Pancreas (tissue), 10 donors: ENCODE measurements around the gene UBE2D2. TPM values are rescaled to one million over a fixed set of nuclear protein-coding genes. Genes with fewer than 3 reads are reported as not detected.
A peak's percentile ranks its signal among the peaks of the same experiment; 100 is the strongest.

Experiments
- ATAC-seq, 4 donors: fragments of 200-7000 bp; cut with Tn5 transposase; one replicate each; pipeline versions ENCODE4 v1.8.0 to v1.9.1; 2020; ENCODE audit warnings: mild to moderate bottlenecking in 4 of 4, moderate library complexity in 4 of 4
- DNase-seq, 6 donors: peaks; one replicate each; pipeline ENCODE4 v3.0.0-alpha.2; 2020
- FAIRE-seq: peaks from 2 replicates; lab custom pipeline; 2012; peaks lifted over from hg19 to GRCh38; lab: Jason Lieb, UNC
- H3K27ac ChIP-seq, 4 donors: fragments of 200-600 bp; sonication (generic); 1 replicate in 3 of 4; 2 replicates in 1 of 4; pipeline versions ENCODE4 v1.5.0 to v1.8.0; 2020
- H3K27me3 ChIP-seq, 4 donors: fragments of 200-600 bp; one replicate each; pipeline ENCODE4 v1.8.0; 2021
- H3K36me3 ChIP-seq, 3 donors: fragments of 200-600 bp; sonication (generic) in 1 of 3; one replicate each; pipeline versions ENCODE4 v1.5.0 to v1.8.0; 2020 to 2021
- H3K4me1 ChIP-seq, 3 donors: fragments of 200-600 bp; one replicate each; pipeline ENCODE4 v1.8.0; 2021
- H3K4me3 ChIP-seq, 4 donors: fragments of 200-600 bp; sonication (generic) in 2 of 4; one replicate each; pipeline versions ENCODE4 v1.5.0 to v1.8.0; 2020 to 2021
- H3K9me3 ChIP-seq, 4 donors: fragments of 200-600 bp; one replicate each; pipeline ENCODE4 v1.8.0; 2021
- CTCF ChIP-seq, 4 donors: fragments of 200-600 bp; sonication (generic) in 3 of 4; IDR thresholded peaks; one replicate each; pipeline versions ENCODE4 v1.5.0 to v1.8.0; 2021; ENCODE audit warnings: antibody characterized with exemption in 4 of 4
- WGBS, 2 donors: extraction: QIAGEN DNeasy Blood & Tissue Kit; methylation state at CpG; one replicate each; pipeline ENCODE4 v1.1.7; 2013; 5-methylcytosine and 5-hydroxymethylcytosine counted together
- intact Hi-C, 3 donors: fragments of 100-400 bp; cut with DNase I; formaldehyde crosslinking; loops; one replicate each; pipeline versions ENCODE4 v1.11.1 to v1.14.2; 2022
- polyA plus RNA-seq, 2 donors: library from polyadenylated mRNA; stranded (reverse); fragments of 200-250 nt; gene quantifications; one replicate each; pipeline ENCODE4 v1.2.3, GENCODE V29; 2013
- total RNA-seq, 6 donors: library from RNA; stranded (reverse); fragmentation: NEBNext Ultra II Directional in 4 of 6; extraction: Animal tissue kit (Norgen Biotek cat#: 25700) in 4 of 6; gene quantifications; one replicate each; pipeline versions ENCODE4 v1.2.1 to v1.2.4, GENCODE V29; 2021 to 2023
- donor health status: healthy with polysubstance abuse.
- donor health status: DM: no; HTN: no; CAD: no; lungs with moderate emphysema.
- donor health status: DM: no; HTN: no; CAD: no.
- donor health status: control.
- donor health status: control.
- donor health status: Bipolar disorder and iron deficiency.
- donor health status: DM: yes; HTN: yes; CAD: no.
- donor health status: DM: no; HTN: no; CAD: no.
- donor health status: DM: no; HTN: no; CAD: no.
- donor health status: DM: yes; HTN: yes; CAD: no.

UBE2D2 gene
- total and polyA plus RNA-seq, 8 donors: 36.5 to 59.3 (median 46.5) TPM

GRCh38 chr5:139561655-139562451 is 714 bp downstream of the UBE2D2 start:
- intact Hi-C loops: no loop called here
- 0 to 1% methylated on average over 39 to 57 of the region's 57 CpGs for WGBS, 2 donors
- TF ChIP-seq CTCF (IDR thresholded peaks at IDR 0.05): no peak
- Histone ChIP-seq H3K9me3 (no peaks in the 10 kb centered on the region), H3K36me3 (no peaks in the 10 kb centered on the region), H3K4me1 (peaks cover 0 to 29% (median 28%) of the 10 kb centered on the region in 3 donors), H3K27ac (peak overlapping the region; percentile 86 to 95 (median 92)), H3K4me3 (peak overlapping the region; percentile 88 to 93 (median 90)), H3K27me3 (no peaks in the 10 kb centered on the region)
- ATAC-seq (peak; percentile 46 to 59 (median 52)), FAIRE-seq (no peak), DNase-seq (peak; percentile 39 to 87 (median 62))

- Histone ChIP-seq H3K36me3 (no peaks in the 10 kb centered on the region), H3K9me3 (no peaks in the 10 kb centered on the region), H3K4me3 (peak overlapping the region; percentile 88 to 93 (median 90)), H3K4me1 (peaks cover 0 to 29% (median 28%) of the 10 kb centered on the region in 3 donors), H3K27me3 (no peaks in the 10 kb centered on the region), H3K27ac (peak overlapping the region in 1 of 4 donors; percentile 93)
- no peak for ATAC-seq
- intact Hi-C loops: no loop called here
- TF ChIP-seq CTCF (IDR thresholded peaks at IDR 0.05): no peak
- FAIRE-seq: no peak
- DNase-seq: no peak
- 20 to 25% methylated on average over 5 of the region's 5 CpGs for WGBS, 2 donors
Measured at GRCh38 chr5:139562847-139563246, 1.7 kb downstream of the UBE2D2 start.

GRCh38 chr5:139565411-139566305 is 4.5 kb downstream of the UBE2D2 start:
- H3K9me3 ChIP-seq: no peaks in the 10 kb centered on the region
- peak in 1 of 6 donors; percentile 9 for DNase-seq
- H3K4me3 ChIP-seq: no peak overlapping the region
- H3K27ac ChIP-seq: no peak overlapping the region
- intact Hi-C loops: no loop called here
- FAIRE-seq: no peak
- no peak for TF ChIP-seq CTCF (IDR thresholded peaks at IDR 0.05)
- 79 to 81% methylated on average over 6 of the region's 6 CpGs for WGBS, 2 donors
- H3K36me3 ChIP-seq: no peaks in the 10 kb centered on the region
- H3K4me1 ChIP-seq: peaks cover 0 to 32% (median 29%) of the 10 kb centered on the region in 3 donors
- no peaks in the 10 kb centered on the region for H3K27me3 ChIP-seq
- ATAC-seq: no peak

DNA sequence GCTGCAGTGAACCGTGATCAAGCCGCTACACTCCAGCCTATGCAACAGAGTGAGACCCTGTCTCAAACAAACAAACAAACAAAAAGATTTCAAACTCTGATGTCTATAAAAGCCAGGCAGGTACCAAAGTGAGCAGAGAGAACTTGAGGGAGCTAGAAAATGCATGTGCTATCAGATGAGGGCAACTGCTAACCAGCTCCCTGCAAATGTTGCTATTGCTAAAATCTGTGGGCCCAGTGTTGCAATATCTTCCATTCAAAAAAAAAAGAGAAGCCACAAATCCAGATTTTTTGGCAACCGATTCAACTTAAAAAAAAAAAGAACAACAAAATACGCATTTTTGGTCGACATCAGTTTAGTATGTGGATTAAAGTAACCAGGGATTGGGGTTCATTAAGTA is 5.5 kb downstream of the UBE2D2 start:
- whole genome bisulfite sequencing, 2 donors: 93 to 95% methylated on average over 5 of the region's 5 CpGs
- ATAC-seq: no peak
- no peak overlapping the region for H3K27ac ChIP-seq

More for the DNA sequence above, 5.5 kb downstream of the UBE2D2 start:
- FAIRE-seq: no peak
- no peak overlapping the region for H3K4me3 ChIP-seq
- H3K27me3 ChIP-seq: no peaks in the 10 kb centered on the region
- peaks cover 0 to 37% (median 29%) of the 10 kb centered on the region in 3 donors for H3K4me1 ChIP-seq
- DNase-seq: no peak
- no peaks in the 10 kb centered on the region for H3K36me3 ChIP-seq
- no peaks in the 10 kb centered on the region for H3K9me3 ChIP-seq
- no peak for TF ChIP-seq CTCF (IDR thresholded peaks at IDR 0.05)
- intact Hi-C loops: no loop called here
